ENCODE data around the gene KRTAP9-2.

GRCh38 chr17:41231731-41232130 is 5.3 kb downstream of the KRTAP9-2 start:
- no peak for TF ChIP-seq POLR2A (IDR thresholded peaks at IDR 0.05)
- no peak for TF ChIP-seq CTCF (IDR thresholded peaks at IDR 0.05)

Measured in vagina (tissue), 2 donors.